Endothelial cell of umbilical vein (primary cell): Measurements from ENCODE around the gene TCF7L2. TPM values are rescaled to one million over a fixed set of nuclear protein-coding genes. Genes with fewer than 3 reads are reported as not detected.

Experiments
- BruUV-seq: library from RNA; stranded (reverse); fragments of 400-500 nt; replicated peaks from 2 replicates; lab custom pipeline; 2021; lab: Mats Ljungman, UMichigan
- CTCF ChIA-PET: fragments of 300-600, 350-600 bp; sonication (Branson Sonifier 250); formaldehyde crosslinking; loops from one replicate; lab custom pipeline; 2021; ENCODE audit warnings: antibody characterized with exemption, inconsistent platforms; lab: Charles Lee
- POLR2A ChIA-PET: fragments of 300-600, 350-600 bp; sonication (Branson Sonifier 250); formaldehyde crosslinking; loops from one replicate; lab custom pipeline; 2021; ENCODE audit warnings: antibody characterized with exemption, inconsistent platforms; lab: Charles Lee
- DNase-seq: peaks from one replicate; pipeline ENCODE4 v3.0.0-alpha.2; 2011; ENCODE audit warnings: low read depth, low spot score
- FAIRE-seq: peaks from 2 replicates; lab custom pipeline; 2011; peaks lifted over from hg19 to GRCh38; lab: Jason Lieb, UNC
- H2AFZ ChIP-seq: 2 replicates; pipeline ENCODE4 v1.6.0; 2012; ENCODE audit warnings: low read depth, low read length, control low read depth, inconsistent platforms
- H3K27ac ChIP-seq: 2 replicates; pipeline ENCODE4 v1.5.1; 2011; ENCODE audit warnings: low read depth, mild to moderate bottlenecking, control low read depth, low read length, moderate library complexity; ENCODE audit not compliant: insufficient read depth
- H3K27me3 ChIP-seq, 2 experiments: 2 replicates each; pipeline versions ENCODE4 v1.6.0 to v1.6.1; 2011; ENCODE audit warnings: low read length in 2 of 2, mixed read lengths in 1 of 2; ENCODE audit not compliant: control insufficient read depth in 2 of 2, insufficient read depth in 2 of 2
- H3K36me3 ChIP-seq, 2 experiments: 2 replicates in 1 of 2; 3 replicates in 1 of 2; pipeline ENCODE4 v1.5.1; 2011; ENCODE audit warnings: low read length in 2 of 2, mild to moderate bottlenecking in 1 of 2, moderate library complexity in 1 of 2; ENCODE audit not compliant: control insufficient read depth in 2 of 2, insufficient read depth in 2 of 2; ENCODE audit errors: extremely low read depth in 1 of 2
- H3K4me1 ChIP-seq: 3 replicates; pipeline ENCODE4 v1.5.1; 2011; ENCODE audit warnings: mild to moderate bottlenecking, low read length; ENCODE audit not compliant: control insufficient read depth, insufficient read depth; ENCODE audit errors: extremely low read depth
- H3K4me2 ChIP-seq: 2 replicates; pipeline ENCODE4 v1.6.1; 2011; ENCODE audit warnings: low read length, control low read depth, mixed read lengths; ENCODE audit not compliant: insufficient read depth
- H3K4me3 ChIP-seq, 3 experiments: fragments of 200-600 bp in 1 of 3; sonication (generic), shearing (Covaris generic) in 1 of 3; replicated peaks in 1 of 3; 2 replicates each; pipeline ENCODE4 v1.5.1; 2011 to 2016; ENCODE audit warnings: control low read depth in 3 of 3, low read length in 3 of 3, mild to moderate bottlenecking in 2 of 3, inconsistent platforms in 1 of 3, low read depth in 1 of 3, moderate library complexity in 1 of 3; ENCODE audit not compliant: insufficient read depth in 1 of 3
- H3K79me2 ChIP-seq: 2 replicates; pipeline ENCODE4 v1.6.0; 2012; ENCODE audit warnings: low read length, inconsistent platforms; ENCODE audit not compliant: control insufficient read depth, insufficient read depth
- H3K9ac ChIP-seq: replicated peaks from 2 replicates; pipeline ENCODE3; 2011; ENCODE audit warnings: low read length, control low read depth; ENCODE audit not compliant: insufficient read depth; ENCODE audit errors: extremely low read depth
- H3K9me1 ChIP-seq: replicated peaks from 3 replicates; pipeline ENCODE4 v1.6.0; 2011; ENCODE audit warnings: mild to moderate bottlenecking, low read length; ENCODE audit not compliant: control insufficient read depth, insufficient read depth; ENCODE audit errors: extremely low read depth
- H3K9me3 ChIP-seq: replicated peaks from 2 replicates; pipeline ENCODE4 v1.5.1; 2012; ENCODE audit warnings: low read length, inconsistent platforms; ENCODE audit not compliant: control insufficient read depth, insufficient read depth
- H4K20me1 ChIP-seq: replicated peaks from 2 replicates; pipeline ENCODE3; 2011; ENCODE audit warnings: mild to moderate bottlenecking, low read length; ENCODE audit not compliant: control insufficient read depth, insufficient read depth; ENCODE audit errors: extremely low read depth
- CTCF ChIP-seq, 2 donors: IDR thresholded peaks; 1 replicate in 1 of 2; 2 replicates in 1 of 2; pipeline ENCODE4 v1.5.1; 2011; ENCODE audit warnings: low read length in 2 of 2, mild to moderate bottlenecking in 2 of 2, moderate library complexity in 2 of 2, control low read depth in 1 of 2, inconsistent platforms in 1 of 2, low read depth in 1 of 2; ENCODE audit not compliant: insufficient read depth in 1 of 2; ENCODE audit errors: extremely low read depth in 1 of 2
- EZH2 ChIP-seq: IDR thresholded peaks from 2 replicates; pipeline ENCODE4 v1.6.1; 2012; ENCODE audit warnings: borderline replicate concordance, low read depth, mild to moderate bottlenecking, moderate library complexity, low read length, inconsistent platforms; ENCODE audit not compliant: severe bottlenecking
- FOS ChIP-seq: IDR thresholded peaks from 2 replicates; pipeline ENCODE4 v1.6.1; 2011; ENCODE audit warnings: mild to moderate bottlenecking, low read length, moderate library complexity, borderline replicate concordance; ENCODE audit not compliant: insufficient read depth
- GATA2 ChIP-seq: IDR thresholded peaks from 2 replicates; pipeline ENCODE4 v1.7.0; 2011; ENCODE audit warnings: low read depth, mild to moderate bottlenecking, moderate library complexity, mixed read lengths, low read length; ENCODE audit not compliant: insufficient read length, insufficient read depth
- JUN ChIP-seq: IDR thresholded peaks from 2 replicates; pipeline ENCODE4 v1.6.1; 2011; ENCODE audit warnings: borderline replicate concordance, low read depth; ENCODE audit not compliant: insufficient read length, insufficient read depth
- MYC ChIP-seq: IDR thresholded peaks from one replicate; pipeline ENCODE4 v1.6.1; 2011; ENCODE audit warnings: mild to moderate bottlenecking, low read depth, low read length
- POLR2A ChIP-seq: IDR thresholded peaks from 2 replicates; pipeline ENCODE4 v1.6.1; 2012; ENCODE audit warnings: low read depth, mild to moderate bottlenecking, control low read depth, low read length
- POLR2AphosphoS5 ChIP-seq: IDR thresholded peaks from 2 replicates; pipeline ENCODE4 v1.6.1; 2012; ENCODE audit warnings: low read depth, mild to moderate bottlenecking, control low read depth, low read length, moderate library complexity; ENCODE audit not compliant: insufficient read depth
- dilution Hi-C: fragments of 300-500 bp; cut with MboI; formaldehyde crosslinking; loops from one replicate; pipeline ENCODE4 v1.15.0; 2019; ENCODE audit warnings: low sequenced_read_pairs; ENCODE audit not compliant: extremely low pct_ligation_motif_present
- intact Hi-C: fragments of 100-400 bp; cut with micrococcal nuclease; formaldehyde crosslinking; loops from one replicate; pipeline ENCODE4 v1.10.0; 2022
- polyA plus RNA-seq, 4 experiments: library from polyadenylated mRNA; depleted of rRNA in 3 of 4; stranded (reverse) in 3 of 4; unstranded in 1 of 4; fragments of >200 nt; gene quantifications; 2 replicates each; pipeline versions ENCODE4 v1.2.1 to v1.2.3, GENCODE V29; 2011 to 2012; ENCODE audit warnings: missing spikeins in 1 of 4
- total RNA-seq: library from RNA; stranded (reverse); gene quantifications from 2 replicates; pipeline ENCODE4 v1.2.3, GENCODE V29; 2021
- TF ChIP-seq, protein P1 (sequence below): IDR thresholded peaks from 2 replicates; pipeline ENCODE4 v1.6.1; 2011; ENCODE audit not compliant: insufficient read depth, insufficient read length

TCF7L2 gene
- total and polyA plus RNA-seq, 2 donors (not counting 3 experiments of a cell fraction or from before 2014, with no cell fraction given), result 9.9 to 21.8 TPM

- Histone ChIP-seq H3K79me2 (peaks cover 6% of the 10 kb centered on the region), H3K27me3 (no peaks in the 10 kb centered on the region), H3K9me1 (no peaks in the 10 kb centered on the region), H3K4me1 (peaks cover 20% of the 10 kb centered on the region), H3K9ac (no peak overlapping the region), H4K20me1 (peaks cover 11% of the 10 kb centered on the region), H3K27ac (no peak overlapping the region), H3K4me3 (no peak overlapping the region), H3K9me3 (no peaks in the 10 kb centered on the region), H3K36me3 (no peaks in the 10 kb centered on the region), H3K4me2 (no peak overlapping the region), H2AFZ (no peak overlapping the region)
- dilution Hi-C loops (no loop called here), intact Hi-C loops (no loop called here)
- ChIA-PET CTCF (interaction anchor here (0.9 kb wide), 1 partner anchor 18 kb away, joined by 4 read pairs; no protein-coding TSS in a partner anchor), POLR2A (interaction anchor here (0.6 kb wide), 1 partner anchor 359 kb away, joined by 3 read pairs; no protein-coding TSS in a partner anchor)
- no peak for DNase-seq
- TF ChIP-seq EZH2 (no peak), MYC (no peak), POLR2A (no peak), CTCF (IDR thresholded peaks at IDR 0.05; ENCODE audit: extremely low read depth in 1 of 2, insufficient read depth in 1 of 2, low read depth in 1 of 2, low read length in 2 of 2) (no peak), GATA2 (no peak), JUN (no peak), POLR2AphosphoS5 (no peak), FOS (no peak)
- TF ChIP-seq, protein P1, sequence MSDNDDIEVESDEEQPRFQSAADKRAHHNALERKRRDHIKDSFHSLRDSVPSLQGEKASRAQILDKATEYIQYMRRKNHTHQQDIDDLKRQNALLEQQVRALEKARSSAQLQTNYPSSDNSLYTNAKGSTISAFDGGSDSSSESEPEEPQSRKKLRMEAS, result no peak
- no TSS peak for BruUV-seq
- FAIRE-seq, result no peak
Measured at GRCh38 chr10:113030453-113030852, 80.4 kb downstream of the TCF7L2 start.
